HCT116 (cell line): ENCODE measurements around the gene GLB1L. TPM values are rescaled to one million over a fixed set of nuclear protein-coding genes. Genes with fewer than 3 reads are reported as not detected.

Experiments used
- ATAC-seq: fragments of 200-7000 bp; cut with Tn5 transposase; 2 replicates; pipeline ENCODE4 v1.9.1; 2020; ENCODE audit warnings: mild to moderate bottlenecking, moderate library complexity
- BruUV-seq: library from RNA; stranded (reverse); fragments of 400-500 nt; replicated peaks from 2 replicates; lab custom pipeline; 2021; lab: Mats Ljungman, UMichigan
- CTCF ChIA-PET: fragments of 300-600 bp; sonication (Branson Sonifier 250); formaldehyde crosslinking; loops from one replicate; lab custom pipeline; 2021; ENCODE audit warnings: antibody characterized with exemption; lab: Charles Lee
- POLR2A ChIA-PET: fragments of 300-600, 350-600 bp; sonication (Branson Sonifier 250); formaldehyde crosslinking; loops from one replicate; lab custom pipeline; 2021; ENCODE audit warnings: antibody characterized with exemption; lab: Charles Lee
- RAD21 ChIA-PET, 2 experiments: fragments of 300-600 bp; sonication (Branson Sonifier 250); formaldehyde crosslinking; loops; one replicate each; lab custom pipeline; 2023; ENCODE audit warnings: low total read pairs in 2 of 2; ENCODE audit not compliant: uncharacterized antibody in 2 of 2, unreplicated experiment in 2 of 2, low non-redundant PET in 1 of 2; lab: Charles Lee
- DNase-seq: peaks from one replicate; pipeline ENCODE4 v3.0.0-alpha.2; 2010; ENCODE audit warnings: low read depth, low spot score
- H2AFZ ChIP-seq: fragments of 200-600 bp; shearing (Covaris generic), sonication (generic); 2 replicates; pipeline ENCODE4 v1.6.1; 2017; ENCODE audit warnings: low read depth, mixed run types, mixed read lengths, antibody characterized with exemption, low read length; ENCODE audit not compliant: poor library complexity, severe bottlenecking
- H3K27ac ChIP-seq: 2 replicates; pipeline ENCODE4 v1.5.1; 2012; ENCODE audit warnings: low read depth, low read length
- H3K27me3 ChIP-seq: fragments of 200-600 bp; sonication (generic); 2 replicates; pipeline ENCODE4 v1.6.1; 2016; ENCODE audit warnings: mixed run types, low read length, mixed read lengths; ENCODE audit not compliant: insufficient read depth
- H3K36me3 ChIP-seq, 2 experiments: fragments of 200-500 bp in 1 of 2; fragments of 200-600 bp in 1 of 2; sonication (Bioruptor generic) in 1 of 2; sonication (generic) in 1 of 2; 2 replicates each; pipeline versions ENCODE4 v1.5.1 to v1.6.1; 2014 to 2016; ENCODE audit warnings: low read length in 2 of 2, inconsistent platforms in 1 of 2, mixed read lengths in 1 of 2, mixed run types in 1 of 2; ENCODE audit not compliant: insufficient read depth in 2 of 2, control insufficient read depth in 1 of 2
- H3K4me1 ChIP-seq, 2 experiments: fragments of 200-600 bp in 1 of 2; sonication (generic) in 1 of 2; 2 replicates each; pipeline versions ENCODE4 v1.5.1 to v1.6.1; 2012 to 2017; ENCODE audit warnings: low read length in 2 of 2, inconsistent platforms in 1 of 2, mild to moderate bottlenecking in 1 of 2, mixed read lengths in 1 of 2, mixed run types in 1 of 2, moderate library complexity in 1 of 2; ENCODE audit not compliant: insufficient read depth in 2 of 2, control insufficient read depth in 1 of 2
- H3K4me2 ChIP-seq: fragments of 200-600 bp; sonication (generic); 2 replicates; pipeline ENCODE4 v1.6.1; 2017; ENCODE audit warnings: mixed run types, low read length, mixed read lengths
- H3K4me3 ChIP-seq, 2 experiments: fragments of 200-600 bp in 1 of 2; sonication (generic) in 1 of 2; replicated peaks in 1 of 2; 2 replicates each; pipeline ENCODE4 v1.5.1; 2011 to 2016; ENCODE audit warnings: low read length in 2 of 2, control low read depth in 1 of 2, low read depth in 1 of 2, mild to moderate bottlenecking in 1 of 2, mixed read lengths in 1 of 2, mixed run types in 1 of 2
- H3K79me2 ChIP-seq: fragments of 200-600 bp; sonication (generic); 2 replicates; pipeline ENCODE4 v1.6.1; 2017; ENCODE audit warnings: mild to moderate bottlenecking, mixed run types, low read length, moderate library complexity, mixed read lengths; ENCODE audit not compliant: insufficient read depth
- H3K9ac ChIP-seq: fragments of 200-600 bp; sonication (generic); 2 replicates; pipeline ENCODE4 v1.6.1; 2016; ENCODE audit warnings: low read length, mixed read lengths
- H3K9me2 ChIP-seq: fragments of 200-600 bp; sonication (generic), shearing (Covaris generic); 2 replicates; pipeline ENCODE4 v1.6.1; 2017; ENCODE audit warnings: mixed run types, mild to moderate bottlenecking, moderate library complexity; ENCODE audit not compliant: insufficient read depth
- H3K9me3 ChIP-seq, 2 experiments: fragments of 200-500 bp in 1 of 2; fragments of 200-600 bp in 1 of 2; sonication (Bioruptor generic) in 1 of 2; sonication (generic) in 1 of 2; 2 replicates each; pipeline ENCODE4 v1.6.1; 2014 to 2017; ENCODE audit warnings: low read length in 2 of 2, mixed read lengths in 2 of 2, inconsistent platforms in 1 of 2, low read depth in 1 of 2, mild to moderate bottlenecking in 1 of 2, mixed run types in 1 of 2, moderate library complexity in 1 of 2; ENCODE audit not compliant: control insufficient read depth in 1 of 2, insufficient read depth in 1 of 2
- H4K20me1 ChIP-seq: fragments of 200-600 bp; sonication (generic), shearing (Covaris generic); 2 replicates; pipeline ENCODE4 v1.6.1; 2017; ENCODE audit warnings: mixed run types, mild to moderate bottlenecking, moderate library complexity; ENCODE audit not compliant: insufficient read depth
- CTCF ChIP-seq, 3 experiments: fragments of 200-600 bp in 1 of 3; sonication (generic) in 1 of 3; IDR thresholded peaks in 2 of 3; conservative IDR thresholded peaks in 1 of 3; 2 replicates each; pipeline ENCODE4 v1.5.1; 2012 to 2017; ENCODE audit warnings: low read depth in 2 of 3, low read length in 2 of 3, antibody characterized with exemption in 1 of 3, borderline replicate concordance in 1 of 3, control low read depth in 1 of 3, mild to moderate bottlenecking in 1 of 3, mixed read lengths in 1 of 3, mixed run types in 1 of 3, moderate library complexity in 1 of 3; ENCODE audit not compliant: insufficient read depth in 1 of 3
- EGR1 ChIP-seq: IDR thresholded peaks from 2 replicates; pipeline ENCODE4 v1.6.1; 2012; ENCODE audit warnings: low read depth
- ELF1 ChIP-seq: IDR thresholded peaks from 2 replicates; pipeline ENCODE4 v1.6.1; 2012; ENCODE audit warnings: low read depth, borderline replicate concordance
- FOSL1 ChIP-seq: IDR thresholded peaks from 2 replicates; pipeline ENCODE4 v1.6.1; 2012; ENCODE audit warnings: low read depth
- JUND ChIP-seq: IDR thresholded peaks from 2 replicates; pipeline ENCODE4 v1.6.1; 2012
- REST ChIP-seq: IDR thresholded peaks from 2 replicates; pipeline ENCODE4 v1.6.1; 2012; ENCODE audit warnings: low read depth
- SP1 ChIP-seq: IDR thresholded peaks from 2 replicates; pipeline ENCODE4 v1.6.1; 2012; ENCODE audit warnings: low read depth
- intact Hi-C: fragments of 100-400 bp; cut with micrococcal nuclease; formaldehyde crosslinking; loops from 2 replicates; pipeline ENCODE4 v1.10.0; 2022
- total RNA-seq: library from RNA; stranded (reverse); gene quantifications from one replicate; pipeline ENCODE4 v1.2.1, GENCODE V29; 2021; ENCODE audit not compliant: unreplicated experiment
- TF ChIP-seq, protein P1 (sequence below): IDR thresholded peaks from 2 replicates; pipeline ENCODE4 v1.6.1; 2012

The GLB1L gene
- total RNA-seq, 1 experiment from 2014 or later, result 6.6 TPM

DNA sequence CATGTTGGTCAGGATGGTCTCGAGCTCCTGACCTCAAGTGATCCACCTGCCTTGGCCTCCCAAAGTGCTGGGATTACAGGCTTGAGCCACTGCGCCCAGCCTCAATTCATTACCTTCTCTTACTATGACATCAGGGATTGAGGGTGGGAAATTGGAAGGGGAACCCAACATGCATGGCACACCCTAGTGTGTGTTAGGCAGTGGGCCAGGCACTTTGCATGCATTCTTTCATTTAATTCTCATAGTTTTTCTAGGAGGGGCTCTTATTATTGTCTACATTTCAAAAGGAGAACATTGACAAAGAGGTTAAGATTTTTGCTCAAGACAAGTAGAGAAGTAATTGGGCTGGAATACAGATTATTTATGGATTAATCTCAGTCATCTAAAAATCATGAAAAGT lies 23.1 kb upstream of the GLB1L start (continued):
- no peak for TF ChIP-seq REST
- TF ChIP-seq CTCF (IDR thresholded peaks at IDR 0.05 in 2 of 3, conservative IDR thresholded peaks at IDR 0.05 in 1 of 3; ENCODE audit: borderline replicate concordance in 1 of 3, insufficient read depth in 1 of 3, low read depth in 2 of 3, low read length in 2 of 3), result no peak
- TF ChIP-seq FOSL1, result no peak
- TF ChIP-seq EGR1, result no peak

GRCh38 chr2:219266886-219267285 lies 21.6 kb upstream of the GLB1L start:
- no peak overlapping the region for H2AFZ ChIP-seq
- H3K4me3 ChIP-seq, result no peak overlapping the region
- BruUV-seq, result no TSS peak

More at GRCh38 chr2:219266886-219267285, 21.6 kb upstream of the GLB1L start:
- ChIA-PET CTCF (no interaction called here), POLR2A (no interaction called here), RAD21 (no interaction called here)
- Histone ChIP-seq H3K4me1 (no peaks in the 10 kb centered on the region; a peak in 1 of 4 replicates), H3K9ac (no peak overlapping the region), H3K4me2 (no peak overlapping the region), H4K20me1 (no peaks in the 10 kb centered on the region), H3K79me2 (no peaks in the 10 kb centered on the region), H3K27me3 (peaks cover 3% of the 10 kb centered on the region; the same call in 1 of the 2 replicates), H3K9me3 (no peaks in the 10 kb centered on the region), H3K27ac (no peak overlapping the region), H3K36me3 (no peaks in the 10 kb centered on the region), H3K9me2 (no peaks in the 10 kb centered on the region)
- ATAC-seq, result no peak
- intact Hi-C loops, result no loop called here
- DNase-seq, result no peak
- TF ChIP-seq SP1 (no peak), EGR1 (no peak), JUND (no peak), REST (no peak), ELF1 (no peak), FOSL1 (no peak)
- TF ChIP-seq, protein P1, sequence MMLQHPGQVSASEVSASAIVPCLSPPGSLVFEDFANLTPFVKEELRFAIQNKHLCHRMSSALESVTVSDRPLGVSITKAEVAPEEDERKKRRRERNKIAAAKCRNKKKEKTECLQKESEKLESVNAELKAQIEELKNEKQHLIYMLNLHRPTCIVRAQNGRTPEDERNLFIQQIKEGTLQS, result no peak
